HepG2 (cell line): ENCODE results near the gene TMEM156. TPM values are rescaled to one million over a fixed set of nuclear protein-coding genes. Genes with fewer than 3 reads are reported as not detected.

Source experiments
- ATAC-seq: fragments of 200-7000 bp; cut with Tn5 transposase; 3 replicates; pipeline ENCODE4 v1.9.1; 2020; ENCODE audit warnings: mild to moderate bottlenecking, moderate library complexity
- BruUV-seq: library from RNA; stranded (reverse); fragments of 400-500 nt; replicated peaks from 2 replicates; lab custom pipeline; 2021; lab: Mats Ljungman, UMichigan
- CTCF ChIA-PET: fragments of 300-600 bp; formaldehyde crosslinking; extraction: SDS; loops from one replicate; lab custom pipeline; 2021; ENCODE audit warnings: low total read pairs, inconsistent platforms, low intra/inter-chr PET ratio; lab: Yijun Ruan, JAX
- POLR2A ChIA-PET: fragments of 350-600 bp; sonication (Branson Sonifier 250); formaldehyde crosslinking; loops from one replicate; lab custom pipeline; 2020; ENCODE audit warnings: antibody characterized with exemption, inconsistent platforms; lab: Yijun Ruan, JAX
- DNase-seq: peaks from one replicate; pipeline ENCODE4 v3.0.0-alpha.2; 2015; ENCODE audit warnings: low spot score
- FAIRE-seq: peaks from 3 replicates; lab custom pipeline; 2011; peaks lifted over from hg19 to GRCh38; lab: Jason Lieb, UNC
- H2AFZ ChIP-seq: one replicate; pipeline ENCODE4 v1.6.1; 2011; ENCODE audit warnings: low read length, inconsistent platforms
- H3K27ac ChIP-seq: fragments of 300-600 bp; 3 replicates; pipeline ENCODE4 v1.8.0; 2011; ENCODE audit warnings: mixed run types, mild to moderate bottlenecking, mixed read lengths, low read length, inconsistent platforms; ENCODE audit not compliant: insufficient read depth; ENCODE audit errors: extremely low read length
- H3K27me3 ChIP-seq, 2 experiments: fragments of 200-600 bp in 1 of 2; 2 replicates in 1 of 2; 3 replicates in 1 of 2; pipeline versions ENCODE4 v1.6.0 to v1.8.0; 2011; ENCODE audit warnings: low read length in 2 of 2, mild to moderate bottlenecking in 2 of 2, moderate library complexity in 2 of 2, inconsistent platforms in 1 of 2; ENCODE audit not compliant: insufficient read depth in 2 of 2, control insufficient read depth in 1 of 2
- H3K36me3 ChIP-seq, 2 experiments: fragments of 200-600 bp in 1 of 2; replicated peaks in 1 of 2; 2 replicates in 1 of 2; 3 replicates in 1 of 2; pipeline versions ENCODE4 v1.5.1 to v1.8.0; 2011; ENCODE audit warnings: low read length in 2 of 2, inconsistent platforms in 1 of 2; ENCODE audit not compliant: insufficient read depth in 2 of 2, control insufficient read depth in 1 of 2
- H3K4me1 ChIP-seq: 2 replicates; pipeline ENCODE4 v1.5.1; 2012; ENCODE audit warnings: low read length, inconsistent platforms; ENCODE audit not compliant: insufficient read depth
- H3K4me2 ChIP-seq: 2 replicates; pipeline ENCODE4 v1.6.0; 2011; ENCODE audit warnings: low read depth, low read length, inconsistent platforms
- H3K4me3 ChIP-seq, 3 experiments: fragments of 200-600 bp in 1 of 3; sonication (generic), shearing (Covaris generic) in 1 of 3; replicated peaks in 1 of 3; 2 replicates each; pipeline ENCODE4 v1.5.1; 2011 to 2016; ENCODE audit warnings: low read length in 3 of 3, inconsistent platforms in 2 of 3, low read depth in 2 of 3, mild to moderate bottlenecking in 2 of 3, control low read depth in 1 of 3, mixed read lengths in 1 of 3; ENCODE audit not compliant: insufficient read depth in 1 of 3
- H3K79me2 ChIP-seq: one replicate; pipeline ENCODE4 v1.6.1; 2011; ENCODE audit warnings: low read length, inconsistent platforms; ENCODE audit not compliant: insufficient read depth
- H3K9ac ChIP-seq: 2 replicates; pipeline ENCODE4 v1.6.0; 2011; ENCODE audit warnings: mild to moderate bottlenecking, low read depth, low read length, inconsistent platforms; ENCODE audit not compliant: insufficient read depth
- H3K9me3 ChIP-seq: 2 replicates; pipeline ENCODE4 v1.5.1; 2012; ENCODE audit warnings: mild to moderate bottlenecking, low read length
- H4K20me1 ChIP-seq: 2 replicates; pipeline ENCODE4 v1.6.0; 2011; ENCODE audit warnings: inconsistent platforms, mild to moderate bottlenecking, low read length, moderate library complexity; ENCODE audit not compliant: insufficient read depth
- CENPX ChIP-seq: sonication (generic); formaldehyde crosslinking; IDR thresholded peaks from 2 replicates; pipeline ENCODE4 v1.9.0; 2021; ENCODE audit warnings: mild to moderate bottlenecking, missing genetic modification reagents, moderate library complexity
- EP300 ChIP-seq, 3 experiments: sonication (generic) in 1 of 3; formaldehyde crosslinking in 1 of 3; IDR thresholded peaks; 2 replicates each; pipeline versions ENCODE4 v1.5.1 to v1.6.1; 2011 to 2020; ENCODE audit warnings: low read depth in 2 of 3, low read length in 2 of 3, borderline replicate concordance in 1 of 3, improper control_type of control experiment in 1 of 3, mild to moderate bottlenecking in 1 of 3, missing genetic modification reagents in 1 of 3, moderate library complexity in 1 of 3
- FLYWCH1 ChIP-seq: sonication (generic); formaldehyde crosslinking; IDR thresholded peaks from 2 replicates; pipeline ENCODE4 v1.8.1; 2023; ENCODE audit warnings: mild to moderate bottlenecking, missing genetic modification reagents
- HES4 ChIP-seq: sonication (generic); formaldehyde crosslinking; IDR thresholded peaks from 2 replicates; pipeline ENCODE4 v1.9.0; 2021; ENCODE audit warnings: mild to moderate bottlenecking, missing genetic modification reagents, borderline replicate concordance
- HMG20A ChIP-seq: IDR thresholded peaks from 2 replicates; pipeline ENCODE4 v1.6.1; 2016; ENCODE audit warnings: borderline replicate concordance
- IRX3 ChIP-seq: sonication (generic); formaldehyde crosslinking; IDR thresholded peaks from 2 replicates; pipeline ENCODE4 v1.8.1; 2023; ENCODE audit warnings: mild to moderate bottlenecking, low read depth, missing genetic modification reagents, borderline replicate concordance
- ISX ChIP-seq: sonication (generic); formaldehyde crosslinking; conservative IDR thresholded peaks from 2 replicates; pipeline ENCODE4 v1.5.0; 2020; ENCODE audit warnings: missing genetic modification reagents
- KDM5B ChIP-seq: sonication (generic); formaldehyde crosslinking; IDR thresholded peaks from 2 replicates; pipeline ENCODE4 v1.4.0; 2020; ENCODE audit warnings: missing genetic modification reagents, mild to moderate bottlenecking, borderline replicate concordance
- MED13 ChIP-seq: sonication (generic); formaldehyde crosslinking; IDR thresholded peaks from 2 replicates; pipeline ENCODE4 v1.5.0; 2020; ENCODE audit warnings: missing genetic modification reagents
- PLRG1 ChIP-seq: fragments of 450-650 bp; conservative IDR thresholded peaks from 2 replicates; pipeline ENCODE4 v1.6.1; 2016
- SRSF1 ChIP-seq: fragments of 200-400 bp; formaldehyde crosslinking; optimal IDR thresholded peaks from 2 replicates; pipeline ENCODE3; 2017; ENCODE audit warnings: mild to moderate bottlenecking, low read depth, low read length, moderate library complexity
- ZBTB38 ChIP-seq: sonication (generic); formaldehyde crosslinking; IDR thresholded peaks from 2 replicates; pipeline ENCODE4 v1.5.1; 2020; ENCODE audit warnings: mild to moderate bottlenecking, missing genetic modification reagents
- ZBTB4 ChIP-seq: sonication (generic); formaldehyde crosslinking; IDR thresholded peaks from 2 replicates; pipeline ENCODE4 v1.4.0; 2020; ENCODE audit warnings: missing genetic modification reagents, mild to moderate bottlenecking, borderline replicate concordance
- ZMYM4 ChIP-seq: sonication (generic); formaldehyde crosslinking; IDR thresholded peaks from 2 replicates; pipeline ENCODE4 v1.8.1; 2023; ENCODE audit warnings: mild to moderate bottlenecking, missing genetic modification reagents
- ZNF839 ChIP-seq: sonication (generic); formaldehyde crosslinking; IDR thresholded peaks from 2 replicates; pipeline ENCODE4 v1.4.0; 2020; ENCODE audit warnings: missing genetic modification reagents, mild to moderate bottlenecking, borderline replicate concordance
- WGBS: methylation state at CpG from one replicate; pipeline ENCODE4 v1.1.6; 2017; ENCODE audit warnings: low lambda C conversion rate; 5-methylcytosine and 5-hydroxymethylcytosine counted together
- in situ Hi-C: cut with HindIII; loops from 2 replicates; pipeline ENCODE4 v1.10.0; 2017; ENCODE audit warnings: low pct_unique_long_range_greater_than_20kb; ENCODE audit not compliant: extremely low pct_ligation_motif_present
- intact Hi-C: fragments of 100-400 bp; cut with micrococcal nuclease; formaldehyde crosslinking; loops from one replicate; pipeline ENCODE4 v1.10.0; 2022; ENCODE audit not compliant: unreplicated experiment
- polyA plus RNA-seq, 8 experiments: library from polyadenylated mRNA; depleted of rRNA in 3 of 8; stranded (reverse) in 7 of 8; unstranded in 1 of 8; fragments of >200 nt; fragmentation: Illumina TruSeq in 4 of 8; extraction: Trizol in 4 of 8; gene quantifications; 2 replicates each; pipeline versions ENCODE4 v1.2.1 to v1.2.3, GENCODE V29; 2011 to 2016; ENCODE audit warnings: low read depth in 4 of 8, missing spikeins in 1 of 8, mixed read lengths in 1 of 8; ENCODE audit not compliant: insufficient read depth in 1 of 8
- total RNA-seq, 5 experiments: library from RNA; depleted of rRNA; stranded (reverse); fragments of >200 nt; fragmentation: Illumina TruSeq; extraction: Trizol; gene quantifications; 2 replicates each; pipeline ENCODE4 v1.2.3, GENCODE V29; 2016; ENCODE audit warnings: low read depth in 1 of 5
- TF ChIP-seq, protein P1 (sequence below): sonication (generic); formaldehyde crosslinking; IDR thresholded peaks from 2 replicates; pipeline ENCODE4 v1.8.0; 2022; ENCODE audit warnings: mild to moderate bottlenecking, missing genetic modification reagents, borderline replicate concordance

TMEM156 gene
- total and polyA plus RNA-seq, 2 of the 13 experiments (the other 11 are each of a cell fraction or from before 2014, with no cell fraction given) = 1.6 TPM; not detected in 1

DNA sequence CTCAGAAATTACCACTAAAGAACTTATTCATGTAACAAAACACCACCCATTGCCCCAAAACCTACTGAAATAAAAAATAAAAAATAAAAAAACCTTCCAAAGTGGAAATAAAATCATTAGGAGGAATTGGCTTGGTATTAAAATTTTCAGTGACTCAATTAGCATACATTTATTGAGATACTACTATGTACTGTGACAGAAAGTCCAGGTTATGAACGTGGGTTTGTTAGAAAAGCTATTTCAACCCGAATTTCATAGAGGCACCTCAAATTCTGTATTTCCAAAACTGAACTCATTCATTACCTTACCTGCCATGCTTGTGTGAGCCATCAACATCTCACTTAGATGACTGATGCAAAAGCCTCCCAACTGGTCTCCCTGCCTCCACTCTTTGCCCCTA is 46.6 kb upstream of the TMEM156 start:
- no TSS peak for BruUV-seq
- no peak overlapping the region for H3K4me3 ChIP-seq
- no peaks in the 10 kb centered on the region for H3K4me1 ChIP-seq
- H2AFZ ChIP-seq = no peak overlapping the region
- FAIRE-seq (no peak), ATAC-seq (no peak), DNase-seq (no peak)
- 94% methylated on average over 2 of the region's 2 CpGs for WGBS
- H3K27ac ChIP-seq = no peak overlapping the region
- ChIA-PET POLR2A (no interaction called here), CTCF (no interaction called here)
- H3K79me2 ChIP-seq = peaks cover 4% of the 10 kb centered on the region
- no peak overlapping the region for H3K4me2 ChIP-seq
- H3K36me3 ChIP-seq = peaks cover 3 to 8% of the 10 kb centered on the region in 2 experiments; a peak in 4 of 5 replicates
- H3K9ac ChIP-seq = no peak overlapping the region
- TF ChIP-seq KDM5B (CRISPR knock-in tag) (no peak), PLRG1 (no peak), MED13 (CRISPR knock-in tag) (no peak), HES4 (no peak), IRX3 (no peak)
- TF ChIP-seq, protein P1, sequence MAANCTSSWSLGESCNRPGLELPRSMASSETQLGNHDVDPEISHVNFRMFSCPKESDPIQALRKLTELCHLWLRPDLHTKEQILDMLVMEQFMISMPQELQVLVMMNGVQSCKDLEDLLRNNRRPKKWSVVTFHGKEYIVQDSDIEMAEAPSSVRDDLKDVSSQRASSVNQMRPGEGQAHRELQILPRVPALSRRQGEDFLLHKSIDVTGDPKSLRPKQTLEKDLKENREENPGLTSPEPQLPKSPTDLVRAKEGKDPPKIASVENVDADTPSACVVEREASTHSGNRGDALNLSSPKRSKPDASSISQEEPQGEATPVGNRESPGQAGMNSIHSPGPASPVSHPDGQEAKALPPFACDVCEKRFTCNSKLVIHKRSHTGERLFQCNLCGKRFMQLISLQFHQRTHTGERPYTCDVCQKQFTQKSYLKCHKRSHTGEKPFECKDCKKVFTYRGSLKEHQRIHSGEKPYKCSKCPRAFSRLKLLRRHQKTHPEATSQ (CRISPR knock-in tag) = no peak
- in situ Hi-C loops (no loop called here), intact Hi-C loops (no loop called here)
- no peaks in the 10 kb centered on the region for H4K20me1 ChIP-seq
- no peaks in the 10 kb centered on the region for H3K9me3 ChIP-seq
- no peaks in the 10 kb centered on the region for H3K27me3 ChIP-seq

GRCh38 chr4:39068907-39069306 is 36.7 kb upstream of the TMEM156 start:
- BruUV-seq = no TSS peak
- TF ChIP-seq CENPX (CRISPR knock-in tag) (no peak), ZBTB38 (CRISPR knock-in tag) (no peak), ZNF839 (CRISPR knock-in tag) (no peak), EP300 (IDR thresholded peaks at IDR 0.05; ENCODE audit: low read depth in 2 of 2, low read length in 2 of 2) (no peak), EP300 (CRISPR knock-in tag; IDR thresholded peaks at IDR 0.05; ENCODE audit: borderline replicate concordance) (no peak), SRSF1 (no peak), ZBTB4 (CRISPR knock-in tag) (no peak), ZMYM4 (CRISPR knock-in tag) (no peak), HMG20A (CRISPR knock-in tag) (no peak), FLYWCH1 (CRISPR knock-in tag) (no peak), ISX (CRISPR knock-in tag) (no peak)

More at GRCh38 chr4:39068907-39069306, 36.7 kb upstream of the TMEM156 start:
- no peak overlapping the region for H3K4me3 ChIP-seq
- no peak overlapping the region for H3K9ac ChIP-seq
- H2AFZ ChIP-seq = no peak overlapping the region
- CTCF ChIA-PET = no interaction called here
- H3K27ac ChIP-seq = no peak overlapping the region
- peaks cover 0 to 1% of the 10 kb centered on the region in 2 experiments; a peak in 1 of 5 replicates for H3K36me3 ChIP-seq
- no peaks in the 10 kb centered on the region for H3K27me3 ChIP-seq
- intact Hi-C loops = no loop called here
- H3K4me2 ChIP-seq = no peak overlapping the region
- ATAC-seq (no peak), DNase-seq (no peak), FAIRE-seq (no peak)
- no peaks in the 10 kb centered on the region for H3K9me3 ChIP-seq
- POLR2A ChIA-PET = no interaction called here
- 96% methylated on average over 3 of the region's 3 CpGs for WGBS
- no peaks in the 10 kb centered on the region for H3K4me1 ChIP-seq
- H3K79me2 ChIP-seq = peaks cover 7% of the 10 kb centered on the region
- in situ Hi-C loops = no loop called here
- H4K20me1 ChIP-seq = no peaks in the 10 kb centered on the region
